HG03521 (cell line): ENCODE results near the gene CDC16.
A peak's percentile ranks its signal among the peaks of the same experiment; 100 is the strongest.
"Not testable (repeated sequence)": the region's sequence is repeated elsewhere in the genome, so short reads cannot be mapped to it uniquely, and the experiment has no call there.

Experiments used
- ATAC-seq: cut with Tn5 transposase; IDR thresholded peaks from one replicate; pipeline ENCODE4 v1.9.1; 2021; ENCODE audit warnings: mild to moderate bottlenecking, moderate library complexity; ENCODE audit not compliant: unreplicated experiment

Gene CDC16

DNA sequence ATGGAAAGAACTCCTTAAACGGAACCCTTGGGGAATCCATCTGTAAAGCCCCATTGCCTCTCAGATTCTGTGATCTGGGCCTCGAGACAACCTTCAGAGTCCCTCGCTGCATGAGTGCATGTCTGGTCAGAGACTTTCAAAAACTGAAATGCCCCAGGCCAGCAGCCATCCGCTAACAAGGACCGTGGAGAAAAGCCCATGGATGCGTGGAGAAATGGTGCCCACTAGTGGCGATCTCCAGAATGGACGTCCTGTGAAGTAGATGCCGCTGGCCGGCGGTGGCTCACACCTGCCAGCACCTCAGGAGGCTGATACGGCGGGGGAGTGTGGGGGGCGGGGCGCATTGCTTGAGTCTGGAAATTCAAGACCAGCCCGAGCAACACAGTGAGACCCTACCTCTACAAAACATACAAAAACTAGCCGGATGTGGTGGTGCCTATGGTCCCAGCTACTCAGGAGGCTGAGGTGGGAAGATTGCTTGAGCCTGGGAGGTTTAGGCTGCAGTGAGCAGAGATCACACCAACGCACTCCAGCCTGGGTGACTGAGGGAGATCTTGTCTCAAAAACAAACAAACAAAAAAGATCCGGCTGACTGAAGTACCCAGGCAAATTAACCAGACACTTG is 7.9 kb upstream of the CDC16 start:
- peak; percentile 66 for ATAC-seq

DNA sequence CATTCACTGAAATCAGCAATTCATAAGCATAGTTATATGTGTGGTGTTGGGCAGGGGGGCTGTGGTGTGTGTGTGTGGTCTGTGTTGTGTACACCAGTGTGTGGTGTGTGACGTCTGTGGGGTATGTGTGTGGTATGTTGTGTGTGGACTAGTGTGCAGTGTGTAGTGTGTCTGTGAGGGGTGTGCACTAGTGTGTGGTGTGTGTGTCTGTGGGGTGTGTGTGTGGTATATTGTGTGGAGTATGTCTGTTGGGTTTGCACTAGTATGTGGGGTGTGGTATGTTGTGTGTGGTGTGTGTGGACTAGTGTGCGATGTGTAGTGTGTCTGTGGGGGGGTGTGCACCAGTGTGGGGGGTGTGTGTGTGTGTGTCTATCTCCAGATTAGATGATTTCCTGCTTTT is 7.2 kb upstream of the CDC16 start:
- no peak for ATAC-seq

DNA sequence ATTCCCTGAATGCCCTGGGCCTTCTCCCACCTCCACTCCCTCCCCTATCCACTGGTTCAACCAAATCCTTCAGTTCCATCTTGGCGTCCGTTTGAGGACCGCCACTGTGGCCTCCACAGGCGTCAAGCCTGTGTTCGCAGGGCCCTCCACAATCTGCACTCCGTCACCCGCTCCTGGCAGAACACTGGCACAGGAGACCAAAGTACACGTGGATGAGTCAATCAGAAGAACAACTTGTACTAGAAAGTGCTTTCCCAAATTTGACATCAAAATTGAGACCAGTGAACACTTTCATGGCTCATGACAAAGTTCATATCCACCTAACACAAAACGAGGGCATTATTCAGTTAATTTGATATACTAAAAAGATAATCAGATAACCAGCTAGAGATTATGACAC is 6.5 kb upstream of the CDC16 start:
- ATAC-seq, result no peak

DNA sequence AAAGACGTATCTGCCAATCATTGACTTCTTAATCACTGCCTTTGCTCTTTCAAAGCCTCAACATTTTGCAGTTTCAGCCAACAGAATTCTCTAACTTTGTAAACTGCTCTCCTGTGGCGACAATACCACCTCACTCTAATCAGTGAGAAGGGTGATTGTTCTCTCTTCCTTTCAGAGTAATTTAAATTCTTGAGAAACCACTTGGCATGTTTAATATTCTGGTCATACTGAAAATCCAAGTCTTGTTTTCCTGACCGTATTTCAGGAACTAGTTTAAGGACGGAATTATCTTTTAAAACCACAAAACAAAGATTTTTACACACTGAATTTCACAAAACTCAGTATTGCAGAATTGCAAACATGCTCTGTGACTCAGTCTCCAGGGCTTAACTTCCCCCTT is 5.2 kb upstream of the CDC16 start:
- no peak for ATAC-seq

DNA sequence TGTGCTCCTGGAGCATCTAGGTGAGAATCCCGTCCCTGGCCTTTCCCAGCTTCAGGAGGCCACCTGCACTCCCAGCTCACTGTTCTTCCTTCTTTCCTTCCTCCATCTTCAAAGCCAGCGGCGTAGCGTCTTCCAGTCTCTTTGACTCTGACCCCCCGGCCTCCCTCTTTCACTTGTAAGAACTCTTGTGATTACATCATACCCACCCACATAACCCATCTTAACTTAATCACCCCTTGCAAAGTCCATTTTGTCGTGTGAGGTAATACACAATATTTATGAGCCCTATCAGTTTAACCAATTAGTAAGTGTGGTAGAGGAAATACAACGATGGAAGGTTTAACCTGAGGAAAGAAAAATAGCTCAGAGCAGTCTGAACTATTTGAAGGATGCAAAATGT is 4.6 kb upstream of the CDC16 start:
- no peak for ATAC-seq

DNA sequence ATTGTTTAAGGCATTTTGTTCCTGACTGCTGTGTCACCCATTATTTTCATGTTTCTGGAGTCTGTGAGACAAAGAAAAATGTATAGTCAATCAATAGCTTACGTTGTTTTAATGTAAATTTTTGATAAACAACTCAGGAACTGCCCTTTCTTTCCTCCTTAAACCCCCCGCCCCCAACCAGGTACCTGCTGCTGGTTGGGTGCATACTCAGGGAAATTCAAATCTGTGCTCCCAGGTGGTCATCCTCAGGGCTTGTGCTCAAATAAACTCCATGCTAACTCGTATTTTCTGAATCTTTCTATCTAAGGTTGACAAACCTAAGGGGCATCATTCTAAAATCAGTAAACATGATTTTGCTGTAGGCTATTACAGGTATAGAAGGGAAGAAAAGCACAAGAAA is 4.1 kb upstream of the CDC16 start:
- no peak for ATAC-seq

DNA sequence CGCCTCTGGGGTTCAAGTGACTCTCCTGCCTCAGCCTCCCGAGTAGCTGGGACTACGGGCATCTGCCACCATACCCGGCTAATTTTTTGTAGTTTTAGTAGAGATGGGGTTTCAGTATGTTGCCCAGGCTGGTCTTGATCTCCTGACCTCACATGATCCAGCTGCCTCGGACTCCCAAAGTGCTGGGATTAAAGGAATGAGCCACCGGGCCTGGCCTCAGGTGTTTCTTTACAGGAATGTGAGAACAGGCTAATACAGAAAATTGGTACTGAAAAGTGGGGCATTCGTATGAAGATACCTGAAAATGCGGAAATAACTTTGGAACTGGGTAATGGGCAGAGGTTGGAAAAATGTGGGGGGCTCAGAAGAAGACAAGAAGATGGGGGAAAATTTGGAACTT is 2.8 kb upstream of the CDC16 start:
- ATAC-seq, result no peak

DNA sequence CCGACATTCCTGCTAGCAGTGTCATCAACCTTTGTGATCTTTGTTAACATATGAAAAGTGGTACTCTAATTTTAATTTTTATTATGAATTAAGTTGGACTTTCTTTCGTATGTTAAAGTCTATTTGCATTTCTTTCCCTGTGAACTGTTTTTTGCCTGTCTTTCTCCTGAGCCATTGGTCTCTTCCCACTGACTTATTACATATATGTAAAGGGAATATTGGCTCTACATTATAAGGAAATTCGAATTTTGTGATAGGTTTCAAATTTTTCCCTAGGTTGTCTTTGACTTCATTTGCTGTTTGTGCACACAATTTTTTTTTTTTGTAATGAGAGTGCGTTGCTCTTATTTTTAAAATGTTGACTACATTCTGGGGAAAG is 442 bp upstream of the CDC16 start:
- no peak for ATAC-seq

DNA sequence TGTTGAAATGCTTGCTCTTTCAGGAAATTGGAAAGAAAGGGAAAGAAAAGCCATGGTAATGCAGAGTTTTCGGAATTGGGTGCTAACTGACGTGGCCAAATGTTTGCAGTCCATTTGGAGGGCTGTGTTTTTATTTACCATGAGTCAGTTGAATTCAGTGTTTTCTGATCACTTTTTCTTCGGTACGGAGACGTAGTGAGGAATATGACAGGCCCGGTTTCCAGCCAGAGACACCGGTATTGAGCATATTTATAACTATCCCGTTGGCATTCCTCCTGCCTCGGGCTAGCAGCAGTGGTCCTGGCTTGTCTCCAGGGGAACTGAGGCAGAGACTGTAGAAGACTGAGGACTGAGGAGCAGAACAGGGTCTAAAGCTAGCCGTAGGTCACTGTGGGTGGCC is 1.0 kb downstream of the CDC16 start:
- no peak for ATAC-seq

DNA sequence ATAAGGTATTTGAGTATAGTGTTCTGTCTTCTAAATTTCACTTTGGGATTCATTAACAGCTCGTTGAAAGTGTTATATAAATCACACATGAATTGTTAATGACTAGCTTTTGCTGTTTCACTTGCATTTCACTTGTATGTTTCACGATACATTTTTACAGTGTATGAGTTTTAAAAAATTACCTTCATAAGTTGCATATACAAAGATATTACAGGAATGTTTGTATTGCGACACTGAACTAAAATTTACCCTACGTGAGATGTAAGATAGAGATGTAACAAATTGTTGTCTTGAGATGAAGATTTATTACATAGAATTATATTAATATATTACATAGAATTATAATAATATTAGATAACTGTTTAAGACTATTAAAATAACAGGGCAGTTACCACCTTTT is 1.5 kb downstream of the CDC16 start:
- no peak for ATAC-seq

DNA sequence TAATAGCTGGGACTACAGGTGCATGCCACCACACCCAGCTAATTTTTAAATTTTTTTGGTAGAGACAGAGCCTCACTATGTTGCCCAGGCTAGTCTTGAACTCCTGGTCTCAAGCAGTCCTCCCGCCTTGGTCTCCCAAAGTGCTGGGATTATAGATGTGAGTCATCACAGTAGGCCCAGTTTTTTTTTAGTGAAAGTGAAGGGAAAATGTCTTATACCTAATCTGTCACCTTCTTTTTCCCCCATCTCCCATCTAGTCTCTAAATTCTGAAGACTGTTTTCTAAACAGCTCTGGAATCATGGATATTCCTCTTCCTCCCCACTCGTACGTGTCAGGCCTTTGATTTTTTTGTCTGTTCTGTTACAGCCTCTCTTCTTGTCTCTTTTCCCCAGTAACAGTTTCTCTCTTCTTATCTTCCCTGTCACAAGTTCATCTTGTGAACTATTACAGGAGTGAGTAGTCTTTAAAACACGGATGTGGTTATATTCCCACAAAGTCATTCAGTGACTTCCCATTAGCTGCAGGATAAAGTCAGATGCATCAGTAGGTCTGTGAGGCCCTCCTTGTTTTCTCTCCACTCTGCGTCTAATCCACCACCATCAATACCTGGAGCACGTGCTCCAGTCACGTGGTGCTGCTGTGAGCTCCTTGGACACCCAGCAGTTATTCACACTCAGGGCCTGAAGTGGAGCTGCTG is 2.9 kb downstream of the CDC16 start:
- no peak for ATAC-seq

DNA sequence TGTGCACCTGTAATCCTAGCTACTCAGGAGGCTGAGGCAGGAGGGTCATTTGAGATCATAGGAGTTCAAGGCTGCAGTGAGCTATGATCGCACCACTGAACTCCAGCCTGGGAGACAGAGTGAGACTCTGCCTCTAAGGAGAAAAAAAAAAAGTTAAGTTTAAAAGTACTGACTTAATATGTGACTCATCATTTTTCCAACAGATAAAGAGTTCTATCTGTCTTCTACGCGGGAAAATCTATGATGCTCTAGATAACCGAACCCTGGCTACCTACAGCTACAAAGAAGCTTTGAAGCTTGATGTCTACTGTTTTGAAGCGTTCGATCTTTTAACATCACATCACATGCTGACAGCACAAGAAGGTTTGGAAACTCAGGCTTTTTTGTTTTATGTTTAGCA is 7.2 kb downstream of the CDC16 start:
- ATAC-seq, result no peak

DNA sequence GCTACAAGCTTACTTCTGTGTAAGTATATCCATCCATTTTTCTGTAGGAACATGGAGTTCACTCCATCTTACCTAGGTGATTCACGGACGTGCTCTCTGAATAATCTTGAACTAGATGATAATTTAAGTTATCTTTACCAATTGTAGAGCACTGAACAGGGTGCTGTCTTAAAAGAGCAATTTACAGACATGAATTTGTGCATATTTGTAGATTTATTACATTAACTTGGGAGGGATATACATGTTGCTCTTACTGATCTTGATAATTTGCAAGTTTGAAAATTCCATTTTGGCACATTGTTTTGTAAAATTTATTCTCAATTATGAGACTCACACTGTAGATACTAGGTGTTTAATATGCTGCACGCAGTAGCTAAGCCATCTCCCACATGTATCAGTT is 9.3 kb downstream of the CDC16 start:
- no peak for ATAC-seq

DNA sequence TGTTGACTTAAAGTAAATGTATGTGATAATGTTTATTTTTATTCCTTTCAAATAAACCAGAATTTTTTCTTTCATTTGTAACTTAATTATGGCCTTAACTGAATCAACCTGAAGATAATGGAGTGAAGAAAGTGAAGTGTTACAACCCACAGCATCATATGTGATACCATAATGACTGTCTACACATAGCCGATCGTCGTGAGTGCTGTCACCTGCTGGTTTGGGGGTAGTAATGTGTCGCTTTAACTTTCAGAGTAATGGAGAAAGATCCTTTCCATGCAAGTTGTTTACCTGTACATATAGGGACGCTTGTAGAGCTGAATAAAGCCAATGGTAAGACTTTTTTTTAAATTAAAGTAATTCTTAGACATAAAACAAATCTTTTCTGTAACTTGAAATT is 9.9 kb downstream of the CDC16 start:
- no peak for ATAC-seq

DNA sequence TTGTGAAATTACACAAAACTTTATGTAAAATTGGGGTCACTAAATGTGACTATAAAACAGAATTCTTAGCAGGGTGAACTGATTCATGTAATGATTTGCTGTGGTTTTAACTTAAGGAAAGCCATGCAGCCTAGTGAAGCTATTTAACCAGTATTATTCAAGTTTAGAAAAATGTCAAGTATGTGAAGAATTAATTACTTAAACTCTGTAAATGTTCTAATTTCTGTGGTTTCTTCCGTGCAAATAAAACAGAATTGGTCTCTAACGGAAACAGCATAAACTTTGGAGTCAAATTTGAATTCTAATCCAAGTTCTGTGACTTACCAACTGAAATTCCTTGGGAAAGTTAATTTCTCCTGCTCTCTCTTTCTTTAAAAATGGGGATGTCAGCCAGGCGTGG is 13.3 kb downstream of the CDC16 start:
- no peak for ATAC-seq

DNA sequence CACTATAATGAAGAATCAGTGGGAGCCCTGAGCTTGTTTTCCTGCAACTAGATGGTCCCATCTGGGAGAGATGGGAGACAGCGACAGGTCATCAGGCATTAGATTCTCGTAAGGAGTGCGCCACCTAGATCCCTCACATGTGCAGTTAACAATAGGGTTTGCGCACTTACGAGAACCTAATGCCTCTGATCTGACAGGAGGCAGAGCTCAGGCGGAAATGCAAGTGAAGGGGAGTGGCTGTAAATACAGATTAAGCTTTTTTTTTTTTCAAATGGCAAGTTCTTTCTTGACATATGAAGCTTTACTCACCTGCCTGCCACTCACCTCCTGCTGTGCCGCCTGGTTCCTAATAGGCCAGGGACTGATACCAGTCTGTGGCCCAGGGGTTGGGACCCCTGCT is 14.4 kb downstream of the CDC16 start:
- no peak for ATAC-seq

DNA sequence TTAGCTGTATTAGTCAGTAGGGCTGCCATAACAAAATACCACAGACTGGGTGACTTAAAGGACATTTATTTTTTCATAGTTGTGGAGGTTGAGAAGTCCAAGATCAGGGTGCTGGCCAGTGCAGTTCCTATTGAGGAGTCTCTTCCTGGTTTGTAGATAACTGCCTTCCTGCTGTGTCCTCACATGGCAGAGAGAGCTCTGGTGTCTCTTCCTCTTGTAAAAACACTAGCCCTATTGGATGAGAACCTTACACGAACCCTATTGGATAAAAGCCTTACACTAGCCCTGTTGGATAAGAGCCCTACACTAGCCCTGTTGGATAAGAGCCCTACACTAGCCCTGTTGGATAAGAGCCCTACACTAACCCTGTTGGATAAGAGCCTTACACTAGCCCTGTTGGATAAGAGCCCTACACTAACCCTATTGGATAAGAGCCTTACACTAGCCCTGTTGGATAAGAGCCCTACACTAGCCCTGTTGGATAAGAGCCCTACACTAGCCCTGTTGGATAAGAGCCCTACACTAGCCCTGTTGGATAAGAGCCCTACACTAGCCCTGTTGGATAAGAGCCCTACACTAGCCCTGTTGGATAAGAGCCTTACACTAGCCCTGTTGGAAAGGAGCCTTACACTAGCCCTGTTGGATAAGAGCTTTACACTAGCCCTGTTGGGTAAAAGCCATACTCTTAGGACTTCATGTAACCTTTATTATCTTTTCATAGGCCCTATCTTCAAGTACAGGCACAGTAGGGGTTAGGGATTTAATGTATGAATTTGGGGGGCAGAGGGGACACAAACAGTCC is 17.1 kb downstream of the CDC16 start:
- ATAC-seq, result not testable (repeated sequence)

DNA sequence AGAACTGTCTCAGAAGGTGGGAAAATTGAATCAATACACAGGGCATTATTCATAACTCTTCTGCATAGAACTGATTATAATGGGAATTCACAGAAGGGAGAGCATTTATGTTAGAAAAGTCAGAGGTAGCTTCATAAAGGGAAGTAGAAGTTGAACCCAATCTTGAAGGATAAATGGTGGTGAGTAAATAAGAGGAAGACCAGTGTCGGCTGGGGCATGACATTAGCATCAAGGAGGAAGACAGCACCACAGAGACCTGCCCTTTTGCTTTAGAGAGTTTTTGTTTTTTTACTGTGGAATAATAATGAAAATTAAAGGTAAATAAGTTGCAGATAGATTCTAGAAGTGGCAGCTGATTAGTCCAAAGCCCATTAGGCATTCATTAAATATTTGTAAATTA is 21.9 kb downstream of the CDC16 start:
- ATAC-seq, result no peak

DNA sequence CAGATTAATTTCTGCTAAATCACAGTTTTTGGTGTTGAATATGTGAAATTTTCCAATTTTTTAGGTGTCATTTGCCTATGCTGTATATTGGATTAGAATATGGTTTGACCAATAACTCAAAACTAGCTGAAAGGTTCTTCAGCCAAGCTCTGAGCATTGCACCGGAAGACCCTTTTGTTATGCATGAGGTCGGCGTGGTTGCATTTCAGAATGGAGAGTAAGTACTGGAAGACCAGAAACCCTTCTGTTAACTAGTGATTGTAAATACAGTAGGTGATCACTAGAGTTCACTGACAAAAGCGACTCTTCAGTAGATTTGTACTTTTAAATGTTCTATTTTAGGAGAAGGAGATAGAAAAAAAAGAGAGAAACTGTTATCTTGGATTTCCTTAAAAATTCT is 22.3 kb downstream of the CDC16 start:
- ATAC-seq, result no peak

DNA sequence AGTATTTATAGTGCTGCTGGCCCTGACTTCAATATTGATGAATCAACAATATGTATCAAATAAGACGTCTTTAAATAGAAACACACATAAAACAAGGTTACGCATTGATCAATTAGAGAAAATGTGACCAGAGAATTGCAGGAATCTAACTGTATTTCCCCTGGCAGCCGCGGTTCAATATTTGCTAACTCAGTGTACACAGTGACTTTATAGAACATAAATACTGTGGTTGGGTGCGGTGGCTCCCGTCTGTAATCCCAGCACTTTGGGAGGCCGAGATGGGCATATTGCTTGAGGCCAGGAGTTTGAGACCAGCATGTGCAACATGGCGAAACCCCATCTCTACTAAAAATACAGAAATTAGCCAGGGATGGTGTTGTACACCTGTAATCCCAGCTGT is 23.9 kb downstream of the CDC16 start:
- no peak for ATAC-seq

DNA sequence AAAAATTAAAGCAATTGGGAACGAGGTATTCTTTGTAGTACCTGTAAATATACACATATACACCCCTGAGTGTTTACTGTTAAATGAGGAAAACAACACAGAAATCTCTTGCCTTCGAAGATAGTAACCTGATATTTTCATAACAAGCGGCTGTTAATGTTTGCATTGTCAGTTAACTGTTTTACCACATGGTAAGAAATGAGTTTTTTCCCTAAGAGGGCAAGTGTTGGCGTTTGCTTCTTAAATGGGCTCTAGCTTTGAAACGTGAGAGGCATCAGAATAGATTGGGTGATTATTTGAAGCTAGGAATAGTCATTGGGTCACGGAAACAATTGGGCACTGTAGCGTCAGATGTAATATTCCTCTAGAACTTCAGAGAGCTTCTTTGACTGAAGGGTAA is 24.7 kb downstream of the CDC16 start:
- ATAC-seq, result no peak

DNA sequence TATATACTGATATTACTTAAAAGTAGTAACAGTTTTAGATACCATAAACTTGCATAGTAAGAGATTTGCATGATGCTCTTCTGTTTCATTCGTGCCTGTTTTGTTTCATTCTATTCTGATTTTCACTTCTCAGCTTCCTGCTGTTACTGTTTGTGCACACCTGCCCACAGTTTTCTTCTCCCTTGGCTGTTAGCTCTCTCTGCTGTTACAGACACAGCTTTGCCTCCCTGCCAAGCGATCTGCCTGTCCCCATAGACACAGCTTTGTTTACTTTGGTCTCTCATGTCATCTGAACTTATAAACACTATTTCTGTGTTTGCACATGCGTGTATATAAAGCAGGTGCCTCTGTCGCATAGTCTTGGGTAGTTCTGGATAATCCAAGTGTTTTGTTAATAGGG is 25.3 kb downstream of the CDC16 start:
- no peak for ATAC-seq
